ENCODE measurements around the gene MACROD1.

- TF ChIP-seq POLR2A (IDR thresholded peaks at IDR 0.05) (no peak), CTCF (IDR thresholded peaks at IDR 0.05) (no peak)
Observed at GRCh38 chr11:64038500-64038899, 127.4 kb downstream of the MACROD1 start.
